ENCODE results near the gene CBX3. TPM values are rescaled to one million over a fixed set of nuclear protein-coding genes. Genes with fewer than 3 reads are reported as not detected.

CBX3 gene
- total and polyA plus RNA-seq, 2 of the 13 experiments (the other 11 are each of a cell fraction or from before 2014, with no cell fraction given) = 53.9 to 249 TPM

DNA sequence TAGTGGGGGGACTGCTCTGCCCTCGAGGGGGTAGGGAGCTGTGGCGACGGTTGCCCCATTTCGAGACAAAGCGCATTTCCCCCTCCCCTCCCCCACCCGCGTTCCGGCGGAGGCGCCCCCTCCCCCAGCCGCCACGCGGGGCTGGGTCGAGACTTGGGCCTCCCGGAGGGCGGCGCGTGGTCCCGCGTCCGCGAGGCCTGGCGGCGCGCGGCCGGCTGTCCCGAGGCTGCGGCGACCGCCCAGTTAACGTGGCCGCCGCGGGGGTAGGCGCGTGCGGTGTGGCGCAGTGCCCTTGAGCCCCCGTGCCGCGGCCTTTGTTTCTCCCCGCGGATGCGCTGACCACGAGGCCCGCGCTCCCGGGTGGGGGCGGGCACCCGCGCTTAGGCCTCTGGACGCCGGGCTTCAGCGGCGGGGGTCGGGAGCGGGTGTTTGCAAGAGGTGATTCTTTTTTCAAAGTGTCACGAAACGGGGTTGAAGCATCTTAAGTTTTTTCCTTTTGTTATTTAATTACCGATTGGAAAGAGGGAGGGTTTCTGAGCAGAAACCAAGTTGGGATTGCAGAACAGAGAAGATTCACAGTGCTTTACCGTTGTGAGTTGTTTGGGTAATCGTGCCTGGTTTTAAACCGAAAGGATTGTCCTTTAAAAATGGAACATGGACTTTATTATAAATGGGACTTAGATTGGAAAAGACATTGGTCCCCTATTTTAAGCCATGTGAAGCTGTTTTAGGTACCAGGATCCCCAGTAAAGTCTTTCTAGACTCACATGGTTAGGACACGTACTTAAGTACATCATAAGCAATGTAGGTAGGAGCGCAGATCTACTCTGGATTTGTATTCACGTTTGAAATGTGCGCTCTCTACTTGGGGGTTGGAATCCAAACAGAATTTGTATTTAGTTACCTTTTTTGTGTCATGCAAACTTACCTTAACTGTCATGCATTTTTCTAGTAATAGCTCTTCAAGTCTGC lies 760 bp downstream of the CBX3 start (continued):
- TF ChIP-seq, protein P1, sequence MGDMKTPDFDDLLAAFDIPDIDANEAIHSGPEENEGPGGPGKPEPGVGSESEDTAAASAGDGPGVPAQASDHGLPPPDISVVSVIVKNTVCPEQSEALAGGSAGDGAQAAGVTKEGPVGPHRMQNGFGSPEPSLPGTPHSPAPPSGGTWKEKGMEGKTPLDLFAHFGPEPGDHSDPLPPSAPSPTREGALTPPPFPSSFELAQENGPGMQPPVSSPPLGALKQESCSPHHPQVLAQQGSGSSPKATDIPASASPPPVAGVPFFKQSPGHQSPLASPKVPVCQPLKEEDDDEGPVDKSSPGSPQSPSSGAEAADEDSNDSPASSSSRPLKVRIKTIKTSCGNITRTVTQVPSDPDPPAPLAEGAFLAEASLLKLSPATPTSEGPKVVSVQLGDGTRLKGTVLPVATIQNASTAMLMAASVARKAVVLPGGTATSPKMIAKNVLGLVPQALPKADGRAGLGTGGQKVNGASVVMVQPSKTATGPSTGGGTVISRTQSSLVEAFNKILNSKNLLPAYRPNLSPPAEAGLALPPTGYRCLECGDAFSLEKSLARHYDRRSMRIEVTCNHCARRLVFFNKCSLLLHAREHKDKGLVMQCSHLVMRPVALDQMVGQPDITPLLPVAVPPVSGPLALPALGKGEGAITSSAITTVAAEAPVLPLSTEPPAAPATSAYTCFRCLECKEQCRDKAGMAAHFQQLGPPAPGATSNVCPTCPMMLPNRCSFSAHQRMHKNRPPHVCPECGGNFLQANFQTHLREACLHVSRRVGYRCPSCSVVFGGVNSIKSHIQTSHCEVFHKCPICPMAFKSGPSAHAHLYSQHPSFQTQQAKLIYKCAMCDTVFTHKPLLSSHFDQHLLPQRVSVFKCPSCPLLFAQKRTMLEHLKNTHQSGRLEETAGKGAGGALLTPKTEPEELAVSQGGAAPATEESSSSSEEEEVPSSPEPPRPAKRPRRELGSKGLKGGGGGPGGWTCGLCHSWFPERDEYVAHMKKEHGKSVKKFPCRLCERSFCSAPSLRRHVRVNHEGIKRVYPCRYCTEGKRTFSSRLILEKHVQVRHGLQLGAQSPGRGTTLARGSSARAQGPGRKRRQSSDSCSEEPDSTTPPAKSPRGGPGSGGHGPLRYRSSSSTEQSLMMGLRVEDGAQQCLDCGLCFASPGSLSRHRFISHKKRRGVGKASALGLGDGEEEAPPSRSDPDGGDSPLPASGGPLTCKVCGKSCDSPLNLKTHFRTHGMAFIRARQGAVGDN (CRISPR knock-in tag; IDR thresholded peaks at IDR 0.05) = peak; percentile 35; the same call in 1 of the 2 replicates
- no peak for TF ChIP-seq HNRNPH1 (optimal IDR thresholded peaks at IDR 0.05; ENCODE audit: low read depth, low read length)
- TF ChIP-seq, protein P2, sequence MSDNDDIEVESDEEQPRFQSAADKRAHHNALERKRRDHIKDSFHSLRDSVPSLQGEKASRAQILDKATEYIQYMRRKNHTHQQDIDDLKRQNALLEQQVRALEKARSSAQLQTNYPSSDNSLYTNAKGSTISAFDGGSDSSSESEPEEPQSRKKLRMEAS (IDR thresholded peaks at IDR 0.05) = peak; percentile 84
- TF ChIP-seq, protein P3, sequence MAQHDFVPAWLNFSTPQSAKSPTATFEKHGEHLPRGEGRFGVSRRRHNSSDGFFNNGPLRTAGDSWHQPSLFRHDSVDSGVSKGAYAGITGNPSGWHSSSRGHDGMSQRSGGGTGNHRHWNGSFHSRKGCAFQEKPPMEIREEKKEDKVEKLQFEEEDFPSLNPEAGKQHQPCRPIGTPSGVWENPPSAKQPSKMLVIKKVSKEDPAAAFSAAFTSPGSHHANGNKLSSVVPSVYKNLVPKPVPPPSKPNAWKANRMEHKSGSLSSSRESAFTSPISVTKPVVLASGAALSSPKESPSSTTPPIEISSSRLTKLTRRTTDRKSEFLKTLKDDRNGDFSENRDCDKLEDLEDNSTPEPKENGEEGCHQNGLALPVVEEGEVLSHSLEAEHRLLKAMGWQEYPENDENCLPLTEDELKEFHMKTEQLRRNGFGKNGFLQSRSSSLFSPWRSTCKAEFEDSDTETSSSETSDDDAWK (CRISPR knock-in tag; IDR thresholded peaks at IDR 0.05) = no peak
- 0 out of 2 replicates have a peak, but pooled peaks have one; percentile 14 for TF ChIP-seq ZNF451 (CRISPR knock-in tag; IDR thresholded peaks at IDR 0.05)
- TF ChIP-seq ZNF788 (CRISPR knock-in tag; IDR thresholded peaks at IDR 0.05; ENCODE audit: borderline replicate concordance) = no peak
- TF ChIP-seq, protein P4, sequence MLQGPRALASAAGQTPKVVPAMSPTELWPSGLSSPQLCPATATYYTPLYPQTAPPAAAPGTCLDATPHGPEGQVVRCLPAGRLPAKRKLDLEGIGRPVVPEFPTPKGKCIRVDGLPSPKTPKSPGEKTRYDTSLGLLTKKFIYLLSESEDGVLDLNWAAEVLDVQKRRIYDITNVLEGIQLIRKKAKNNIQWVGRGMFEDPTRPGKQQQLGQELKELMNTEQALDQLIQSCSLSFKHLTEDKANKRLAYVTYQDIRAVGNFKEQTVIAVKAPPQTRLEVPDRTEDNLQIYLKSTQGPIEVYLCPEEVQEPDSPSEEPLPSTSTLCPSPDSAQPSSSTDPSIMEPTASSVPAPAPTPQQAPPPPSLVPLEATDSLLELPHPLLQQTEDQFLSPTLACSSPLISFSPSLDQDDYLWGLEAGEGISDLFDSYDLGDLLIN (CRISPR knock-in tag; IDR thresholded peaks at IDR 0.05; ENCODE audit: borderline replicate concordance) = no peak
- TF ChIP-seq, protein P5, sequence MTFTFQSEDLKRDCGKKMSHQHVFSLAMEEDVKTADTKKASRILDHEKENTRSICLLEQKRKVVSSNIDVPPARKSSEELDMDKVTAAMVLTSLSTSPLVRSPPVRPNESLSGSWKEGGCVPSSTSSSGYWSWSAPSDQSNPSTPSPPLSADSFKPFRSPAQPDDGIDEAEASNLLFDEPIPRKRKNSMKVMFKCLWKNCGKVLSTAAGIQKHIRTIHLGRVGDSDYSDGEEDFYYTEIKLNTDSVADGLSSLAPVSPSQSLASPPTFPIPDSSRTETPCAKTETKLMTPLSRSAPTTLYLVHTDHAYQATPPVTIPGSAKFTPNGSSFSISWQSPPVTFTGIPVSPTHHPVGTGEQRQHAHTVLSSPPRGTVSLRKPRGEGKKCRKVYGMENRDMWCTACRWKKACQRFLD (CRISPR knock-in tag; IDR thresholded peaks at IDR 0.05; ENCODE audit: borderline replicate concordance) = no peak
- no peak for TF ChIP-seq ZNF746 (CRISPR knock-in tag; IDR thresholded peaks at IDR 0.05)
- TF ChIP-seq ASH2L (IDR thresholded peaks at IDR 0.05; ENCODE audit: insufficient read length, low read depth, low read length) = peak; percentile 59
- TF ChIP-seq ELF4 (CRISPR knock-in tag; IDR thresholded peaks at IDR 0.05; ENCODE audit: borderline replicate concordance) = no peak
- TF ChIP-seq, protein P6, sequence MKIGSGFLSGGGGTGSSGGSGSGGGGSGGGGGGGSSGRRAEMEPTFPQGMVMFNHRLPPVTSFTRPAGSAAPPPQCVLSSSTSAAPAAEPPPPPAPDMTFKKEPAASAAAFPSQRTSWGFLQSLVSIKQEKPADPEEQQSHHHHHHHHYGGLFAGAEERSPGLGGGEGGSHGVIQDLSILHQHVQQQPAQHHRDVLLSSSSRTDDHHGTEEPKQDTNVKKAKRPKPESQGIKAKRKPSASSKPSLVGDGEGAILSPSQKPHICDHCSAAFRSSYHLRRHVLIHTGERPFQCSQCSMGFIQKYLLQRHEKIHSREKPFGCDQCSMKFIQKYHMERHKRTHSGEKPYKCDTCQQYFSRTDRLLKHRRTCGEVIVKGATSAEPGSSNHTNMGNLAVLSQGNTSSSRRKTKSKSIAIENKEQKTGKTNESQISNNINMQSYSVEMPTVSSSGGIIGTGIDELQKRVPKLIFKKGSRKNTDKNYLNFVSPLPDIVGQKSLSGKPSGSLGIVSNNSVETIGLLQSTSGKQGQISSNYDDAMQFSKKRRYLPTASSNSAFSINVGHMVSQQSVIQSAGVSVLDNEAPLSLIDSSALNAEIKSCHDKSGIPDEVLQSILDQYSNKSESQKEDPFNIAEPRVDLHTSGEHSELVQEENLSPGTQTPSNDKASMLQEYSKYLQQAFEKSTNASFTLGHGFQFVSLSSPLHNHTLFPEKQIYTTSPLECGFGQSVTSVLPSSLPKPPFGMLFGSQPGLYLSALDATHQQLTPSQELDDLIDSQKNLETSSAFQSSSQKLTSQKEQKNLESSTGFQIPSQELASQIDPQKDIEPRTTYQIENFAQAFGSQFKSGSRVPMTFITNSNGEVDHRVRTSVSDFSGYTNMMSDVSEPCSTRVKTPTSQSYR (CRISPR knock-in tag; IDR thresholded peaks at IDR 0.05; ENCODE audit: borderline replicate concordance) = peak; percentile 78

Measured in HepG2 (cell line).